ENCODE results near the gene DIRAS3.

- TF ChIP-seq POLR2A (IDR thresholded peaks at IDR 0.05): no peak
- no peak for TF ChIP-seq CTCF (IDR thresholded peaks at IDR 0.05)
These were observed 4.8 kb downstream of the DIRAS3 start for GRCh38 chr1:68045511-68046180.
